Adrenal gland (tissue), 12 donors: ENCODE data around the gene NPHS2. TPM values are rescaled to one million over a fixed set of nuclear protein-coding genes. Genes with fewer than 3 reads are reported as not detected.

Experiments used
- DNase-seq, 7 donors: peaks; one replicate each; pipeline ENCODE4 v3.0.0-alpha.2; 2019 to 2020
- H3K27ac ChIP-seq, 5 donors: fragments of 200-600 bp; sonication (generic) in 4 of 5; 1 replicate in 3 of 5; 2 replicates in 2 of 5; pipeline versions ENCODE4 v1.5.1 to v1.8.0; 2016 to 2020; ENCODE audit warnings: mild to moderate bottlenecking in 1 of 5
- H3K27me3 ChIP-seq: fragments of 200-600 bp; 2 replicates; pipeline ENCODE4 v1.8.0; 2021
- H3K36me3 ChIP-seq, 2 donors: fragments of 200-600 bp; replicated peaks in 1 of 2; 1 replicate in 1 of 2; 2 replicates in 1 of 2; pipeline versions ENCODE4 v1.5.1 to v1.8.0; 2018 to 2022
- H3K4me1 ChIP-seq, 2 donors: fragments of 200-600 bp; replicated peaks in 1 of 2; 1 replicate in 1 of 2; 2 replicates in 1 of 2; pipeline versions ENCODE4 v1.5.1 to v1.8.0; 2018 to 2021
- H3K4me3 ChIP-seq, 4 donors: fragments of 200-600 bp; sonication (generic) in 3 of 4; one replicate each; pipeline ENCODE4 v1.5.1; 2016 to 2018
- H3K9me3 ChIP-seq, 3 donors: fragments of 200-600 bp; sonication (generic) in 1 of 3; replicated peaks in 1 of 3; 1 replicate in 2 of 3; 2 replicates in 1 of 3; pipeline versions ENCODE4 v1.5.1 to v1.8.0; 2016 to 2021
- POLR2A ChIP-seq, 2 donors: fragments of 450-650 bp; IDR thresholded peaks; one replicate each; pipeline ENCODE4 v1.6.1; 2017; ENCODE audit warnings: antibody characterized with exemption in 2 of 2, mild to moderate bottlenecking in 2 of 2, moderate library complexity in 1 of 2
- WGBS, 4 donors: extraction: QIAGEN DNeasy Blood & Tissue Kit in 2 of 4; methylation state at CpG; one replicate each; pipeline versions ENCODE4 v1.1.5 to v1.1.7; 2013 to 2017; 5-methylcytosine and 5-hydroxymethylcytosine counted together
- intact Hi-C, 2 donors: fragments of 100-400 bp; cut with DNase I; formaldehyde crosslinking; loops; one replicate each; pipeline versions ENCODE4 v1.14.1 to v1.15.0; 2022 to 2023
- polyA plus RNA-seq, 3 donors: library from polyadenylated mRNA; stranded (reverse); fragments of 200-250 nt in 2 of 3; fragments of 350-450 nt in 1 of 3; fragmentation: Illumina TruSeq in 1 of 3; extraction: RNeasy Lipid Tissue Mini Kit (QIAGEN cat#74804) in 1 of 3; gene quantifications; one replicate each; pipeline ENCODE4 v1.2.3, GENCODE V29; 2013 to 2014
- small RNA-seq, 2 donors: library from RNA; depleted of rRNA; stranded (forward); fragments of <200 nt; gene quantifications; one replicate each; pipeline ENCODE3, GENCODE V24; 2016
- total RNA-seq, 9 donors: library from RNA; depleted of rRNA in 4 of 9; stranded (reverse); fragments of >200 nt in 4 of 9; fragments of 120-200 nt in 1 of 9; fragmentation: NEBNext Ultra II Directional in 1 of 9; extraction: Animal tissue kit (Norgen Biotek cat#: 25700) in 1 of 9; gene quantifications; one replicate each; pipeline versions ENCODE4 v1.1.0 to v1.2.4, GENCODE V29; 2013 to 2023
- TF ChIP-seq, protein P1 (sequence below), 6 experiments: fragments of 450-650 bp in 4 of 6; fragments of 200-600 bp in 2 of 6; sonication (generic) in 1 of 6; IDR thresholded peaks; 1 replicate in 5 of 6; 2 replicates in 1 of 6; pipeline versions ENCODE4 v1.5.1 to v1.8.0; 2016 to 2021; ENCODE audit warnings: antibody characterized with exemption in 6 of 6, mild to moderate bottlenecking in 2 of 6, moderate library complexity in 1 of 6
- donor health status: healthy with polysubstance abuse.
- donor health status: Bipolar disorder and iron deficiency.
- donor health status: DM: yes; HTN: yes; CAD: no.
- donor health status: DM: no; HTN: no; CAD: no.
- donor health status: DM: no; HTN: no; CAD: no.
- donor health status: DM: yes; HTN: yes; CAD: no.

Gene NPHS2
- total and polyA plus RNA-seq, 12 donors: not detected

DNA sequence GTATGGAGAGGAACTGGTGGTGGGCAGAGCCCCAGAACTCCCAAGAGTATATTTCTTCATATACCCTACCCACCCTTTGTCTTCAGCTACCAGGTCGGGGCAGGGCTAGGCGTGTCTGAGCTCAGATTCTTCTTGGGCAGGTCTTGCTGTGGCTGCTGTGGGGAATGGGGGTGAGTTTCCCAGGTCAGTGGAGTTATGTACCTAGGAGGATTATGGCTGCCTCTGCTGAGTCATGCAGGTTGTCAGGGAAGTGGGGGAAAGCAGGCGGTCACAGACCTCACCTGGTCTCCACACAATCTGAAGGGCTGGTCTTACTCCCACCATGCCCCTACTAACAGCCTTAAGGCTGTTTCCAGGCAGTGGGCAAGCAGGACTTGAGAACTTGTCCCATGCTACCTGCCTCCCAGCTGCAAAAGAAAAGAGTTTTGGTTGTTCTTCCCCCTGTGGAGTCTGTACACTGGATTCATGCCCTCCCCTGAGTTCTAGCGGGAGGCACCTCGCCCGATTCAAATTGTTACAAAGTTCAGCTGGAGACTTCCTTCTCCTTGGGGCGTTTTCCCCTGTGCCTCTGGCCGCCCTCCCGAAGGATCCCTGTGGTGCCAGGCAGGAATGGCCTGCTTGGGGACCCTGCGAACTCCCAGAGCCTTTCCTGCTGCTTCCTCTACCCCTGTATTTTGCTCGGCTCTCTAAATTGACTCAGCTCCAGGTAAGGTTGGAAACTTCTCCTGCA is 58.6 kb downstream of the NPHS2 start:
- Histone ChIP-seq H3K27ac (no peak overlapping the region), H3K9me3 (no peaks in the 10 kb centered on the region), H3K36me3 (no peaks in the 10 kb centered on the region), H3K4me3 (no peak overlapping the region), H3K27me3 (no peaks in the 10 kb centered on the region), H3K4me1 (no peaks in the 10 kb centered on the region)
- DNase-seq: no peak
- TF ChIP-seq, protein P1, sequence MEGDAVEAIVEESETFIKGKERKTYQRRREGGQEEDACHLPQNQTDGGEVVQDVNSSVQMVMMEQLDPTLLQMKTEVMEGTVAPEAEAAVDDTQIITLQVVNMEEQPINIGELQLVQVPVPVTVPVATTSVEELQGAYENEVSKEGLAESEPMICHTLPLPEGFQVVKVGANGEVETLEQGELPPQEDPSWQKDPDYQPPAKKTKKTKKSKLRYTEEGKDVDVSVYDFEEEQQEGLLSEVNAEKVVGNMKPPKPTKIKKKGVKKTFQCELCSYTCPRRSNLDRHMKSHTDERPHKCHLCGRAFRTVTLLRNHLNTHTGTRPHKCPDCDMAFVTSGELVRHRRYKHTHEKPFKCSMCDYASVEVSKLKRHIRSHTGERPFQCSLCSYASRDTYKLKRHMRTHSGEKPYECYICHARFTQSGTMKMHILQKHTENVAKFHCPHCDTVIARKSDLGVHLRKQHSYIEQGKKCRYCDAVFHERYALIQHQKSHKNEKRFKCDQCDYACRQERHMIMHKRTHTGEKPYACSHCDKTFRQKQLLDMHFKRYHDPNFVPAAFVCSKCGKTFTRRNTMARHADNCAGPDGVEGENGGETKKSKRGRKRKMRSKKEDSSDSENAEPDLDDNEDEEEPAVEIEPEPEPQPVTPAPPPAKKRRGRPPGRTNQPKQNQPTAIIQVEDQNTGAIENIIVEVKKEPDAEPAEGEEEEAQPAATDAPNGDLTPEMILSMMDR (IDR thresholded peaks at IDR 0.05): no peak
- TF ChIP-seq POLR2A (IDR thresholded peaks at IDR 0.05): no peak
- intact Hi-C loops: no loop called here
- 68 to 80% (median 76%) methylated on average over 9 to 11 of the region's 11 CpGs for WGBS, 4 donors

DNA sequence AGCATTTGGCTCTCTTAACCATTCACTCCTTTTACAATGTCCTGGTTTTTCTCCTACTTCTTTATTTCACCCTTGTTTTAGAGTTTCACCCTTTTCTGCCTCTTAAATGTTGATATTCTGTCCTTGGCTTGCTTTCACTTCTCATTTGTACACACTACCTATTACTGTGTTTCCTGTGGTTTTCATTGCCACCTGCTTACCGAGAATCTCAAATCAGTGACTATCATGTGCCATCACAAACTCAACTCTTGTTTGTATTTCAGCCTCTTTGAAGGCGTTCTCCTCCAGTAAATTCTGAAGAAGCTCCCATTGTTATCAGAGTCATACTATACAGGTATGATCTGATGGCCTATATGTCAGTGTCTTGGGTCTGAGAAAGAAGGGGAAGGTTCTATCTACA is 65.7 kb downstream of the NPHS2 start:
- Histone ChIP-seq H3K27me3 (no peaks in the 10 kb centered on the region), H3K9me3 (no peaks in the 10 kb centered on the region), H3K36me3 (no peaks in the 10 kb centered on the region), H3K4me1 (no peaks in the 10 kb centered on the region), H3K4me3 (no peak overlapping the region), H3K27ac (no peak overlapping the region)
- TF ChIP-seq POLR2A (IDR thresholded peaks at IDR 0.05): no peak
- TF ChIP-seq, protein P1 (IDR thresholded peaks at IDR 0.05): no peak
- 35 to 52% (median 40%) methylated on average over 2 of the region's 2 CpGs for WGBS, 4 donors
- intact Hi-C loops: no loop called here
- no peak for DNase-seq

DNA sequence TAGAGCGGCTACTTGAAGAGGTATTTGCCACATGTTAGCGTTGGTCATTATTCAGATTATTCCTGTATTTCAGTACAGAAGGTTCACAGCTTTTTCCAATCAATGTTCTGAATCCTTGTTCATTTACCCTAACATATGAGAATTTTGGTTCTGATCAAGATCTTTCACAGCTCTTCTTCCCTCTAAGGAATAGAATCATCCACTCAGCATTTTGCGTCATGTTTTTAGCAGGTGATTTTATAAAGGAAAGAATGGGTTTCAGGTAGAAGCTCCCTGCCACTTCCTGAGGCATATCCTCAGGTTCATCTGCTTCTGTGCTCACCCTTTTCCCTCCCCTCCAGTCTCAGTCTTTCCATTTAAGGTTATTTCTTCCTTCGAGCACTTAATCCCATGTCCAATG is 66.4 kb downstream of the NPHS2 start:
- Histone ChIP-seq H3K4me1 (no peaks in the 10 kb centered on the region), H3K36me3 (no peaks in the 10 kb centered on the region), H3K9me3 (no peaks in the 10 kb centered on the region), H3K27me3 (no peaks in the 10 kb centered on the region), H3K4me3 (no peak overlapping the region), H3K27ac (no peak overlapping the region)
- TF ChIP-seq, protein P1 (IDR thresholded peaks at IDR 0.05): no peak
- no peak for TF ChIP-seq POLR2A (IDR thresholded peaks at IDR 0.05)
- no peak for DNase-seq
- intact Hi-C loops: no loop called here
- 81 to 91% (median 87%) methylated on average over 4 of the region's 4 CpGs for WGBS, 4 donors

DNA sequence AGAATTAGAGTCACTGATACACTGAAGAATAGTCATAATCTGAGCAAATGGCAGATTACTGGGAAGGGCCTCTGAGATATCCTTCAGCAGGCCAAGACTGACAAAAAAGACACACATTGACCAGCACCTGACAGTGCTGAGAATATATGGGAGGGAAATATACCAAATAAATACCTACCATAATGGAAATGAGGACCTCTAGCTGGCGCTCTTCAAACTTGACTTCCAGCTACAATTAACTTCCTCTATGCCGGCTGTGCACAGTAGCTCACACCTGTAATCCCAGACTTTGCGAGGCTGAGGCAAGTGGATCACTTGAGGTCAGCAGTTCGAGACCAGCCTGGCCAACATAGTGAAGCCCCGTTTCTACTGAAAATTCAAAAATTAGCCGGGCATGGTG is 69.5 kb downstream of the NPHS2 start:
- Histone ChIP-seq H3K9me3 (no peaks in the 10 kb centered on the region), H3K36me3 (no peaks in the 10 kb centered on the region), H3K4me1 (no peaks in the 10 kb centered on the region), H3K4me3 (no peak overlapping the region), H3K27ac (no peak overlapping the region), H3K27me3 (no peaks in the 10 kb centered on the region)
- 68 to 100% (median 90%) methylated on average over 3 to 6 of the region's 6 CpGs for WGBS, 4 donors
- intact Hi-C loops: no loop called here
- DNase-seq: no peak
- TF ChIP-seq, protein P1 (IDR thresholded peaks at IDR 0.05): no peak
- TF ChIP-seq POLR2A (IDR thresholded peaks at IDR 0.05): no peak

Small RNA genes within 50 kb of the gene (small RNA-seq; reads per million reads assigned to genes)
- 0 reads per million in 2 donors for gene RNU5F-2P

Other genes with a start within 250 kb of the NPHS2 start
- 10 to 100 TPM in 1 of 9 donors, 1 to 10 TPM in 7, not detected in 1; 1.2 to 24.6 (median 3.8) TPM for gene AXDND1, start 210.0 kb downstream of the NPHS2 start, total RNA-seq
- 1 to 10 TPM; 1.3 to 4.0 (median 3.8) TPM for gene AXDND1, start 210.0 kb downstream of the NPHS2 start, polyA plus RNA-seq
- gene TDRD5, start 15.9 kb upstream of the NPHS2 start, total RNA-seq: under 1 TPM in 6 of 9 donors, not detected in 3; 0.17 to 0.74 (median 0.49) TPM
- 1 to 10 TPM in 1 of 3 donors, under 1 TPM in 2; 0.90 to 1.7 (median 0.98) TPM for gene TDRD5, start 15.9 kb upstream of the NPHS2 start, polyA plus RNA-seq
- gene FAM163A, start 167.3 kb upstream of the NPHS2 start, total RNA-seq: 1 to 10 TPM in 4 of 9 donors, under 1 TPM in 1, not detected in 4; 0.34 to 7.0 (median 1.9) TPM
- 1 to 10 TPM; 1.2 to 4.2 (median 3.9) TPM for gene FAM163A, start 167.3 kb upstream of the NPHS2 start, polyA plus RNA-seq